Effector memory CD8-positive, alpha-beta T cell (primary cell): ENCODE measurements around the gene SNPH.
"Not testable (repeated sequence)": the region's sequence is repeated elsewhere in the genome, so short reads cannot be mapped to it uniquely, and the experiment has no call there.

Experiments used
- ATAC-seq: fragments of 150-1000 bp; cut with Tn5 transposase; replicated peaks from 2 replicates; pipeline ENCODE4 v1.10.0; 2021; ENCODE audit warnings: mild to moderate bottlenecking, moderate library complexity
- DNase-seq, 3 experiments: peaks; one replicate each; pipeline ENCODE4 v3.0.0; 2021
- H3K27ac Mint-ChIP-seq, 2 donors: one replicate each; pipeline ENCODE4 v1.8.0; 2022; ENCODE audit warnings: mild to moderate bottlenecking in 2 of 2, mixed read lengths in 2 of 2, moderate library complexity in 2 of 2
- H3K27me3 Mint-ChIP-seq, 2 donors: one replicate each; pipeline ENCODE4 v1.8.0; 2022; ENCODE audit warnings: mixed read lengths in 2 of 2
- H3K36me3 Mint-ChIP-seq: one replicate; pipeline ENCODE4 v1.8.0; 2022; ENCODE audit warnings: mild to moderate bottlenecking, moderate library complexity, mixed read lengths; ENCODE audit not compliant: insufficient read depth
- H3K4me1 Mint-ChIP-seq, 2 donors: one replicate each; pipeline ENCODE4 v1.8.0; 2022; ENCODE audit warnings: low read depth in 2 of 2, mixed read lengths in 2 of 2
- H3K4me3 Mint-ChIP-seq, 2 donors: one replicate each; pipeline ENCODE4 v1.8.0; 2022; ENCODE audit warnings: mild to moderate bottlenecking in 2 of 2, mixed read lengths in 2 of 2, moderate library complexity in 2 of 2
- H3K9me3 Mint-ChIP-seq, 2 donors: one replicate each; pipeline ENCODE4 v1.8.0; 2022; ENCODE audit warnings: mixed read lengths in 2 of 2

Gene SNPH

GRCh38 chr20:1343446-1344124, 77.5 kb downstream of the SNPH start:
- DNase-seq, H3K27ac Mint-ChIP-seq, H3K27me3 Mint-ChIP-seq, H3K9me3 Mint-ChIP-seq, H3K4me3 Mint-ChIP-seq, H3K36me3 Mint-ChIP-seq, ATAC-seq: not testable (repeated sequence)
- peaks cover 7 to 16% of the 10 kb centered on the region in 2 donors for H3K4me1 Mint-ChIP-seq

- no peaks in the 10 kb centered on the region for H3K36me3 Mint-ChIP-seq
- ATAC-seq: no peak
- H3K4me3 Mint-ChIP-seq: no peak overlapping the region
- H3K27me3 Mint-ChIP-seq: no peaks in the 10 kb centered on the region
- DNase-seq: no peak
- no peaks in the 10 kb centered on the region for H3K9me3 Mint-ChIP-seq
- H3K4me1 Mint-ChIP-seq: peaks cover 7 to 16% of the 10 kb centered on the region in 2 donors
- H3K27ac Mint-ChIP-seq: no peak overlapping the region
These were observed 79.1 kb downstream of the SNPH start for GRCh38 chr20:1345030-1345755.

DNA sequence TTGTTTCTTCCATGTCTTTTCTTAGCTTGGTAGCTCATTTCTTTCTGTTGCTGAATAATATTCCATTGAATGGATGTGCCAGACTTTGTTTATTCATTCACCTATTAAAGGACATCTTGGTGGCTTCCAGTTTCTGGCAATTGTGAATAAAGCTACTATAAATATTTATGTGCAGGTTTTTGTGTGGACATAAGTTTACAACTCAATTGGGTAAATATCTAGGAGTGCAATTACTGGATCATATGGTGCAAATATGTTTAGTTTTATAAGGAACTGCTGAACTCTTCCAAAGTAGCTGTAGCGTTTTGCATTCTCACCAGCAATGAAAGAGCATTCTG, 79.6 kb downstream of the SNPH start:
- no peak overlapping the region for H3K27ac Mint-ChIP-seq
- H3K4me3 Mint-ChIP-seq: no peak overlapping the region
- ATAC-seq (no peak), DNase-seq (no peak)
- H3K9me3 Mint-ChIP-seq: no peaks in the 10 kb centered on the region
- H3K27me3 Mint-ChIP-seq: no peaks in the 10 kb centered on the region
- peaks cover 3% of the 10 kb centered on the region for H3K36me3 Mint-ChIP-seq
- peaks cover 7 to 16% of the 10 kb centered on the region in 2 donors for H3K4me1 Mint-ChIP-seq

GRCh38 chr20:1346315-1346969, 80.3 kb downstream of the SNPH start:
- DNase-seq: no peak
- H3K9me3 Mint-ChIP-seq: no peaks in the 10 kb centered on the region
- no peak overlapping the region for H3K4me3 Mint-ChIP-seq
- ATAC-seq: no peak
- H3K27ac Mint-ChIP-seq: peak overlapping the region in 1 of 2 donors; percentile 19
- H3K4me1 Mint-ChIP-seq: peaks cover 10 to 16% of the 10 kb centered on the region in 2 donors
- H3K36me3 Mint-ChIP-seq: peaks cover 10% of the 10 kb centered on the region
- no peaks in the 10 kb centered on the region for H3K27me3 Mint-ChIP-seq

GRCh38 chr20:1353956-1354355, 87.9 kb downstream of the SNPH start:
- DNase-seq (no peak), ATAC-seq (no peak)
- H3K4me3 Mint-ChIP-seq: no peak overlapping the region
- H3K36me3 Mint-ChIP-seq: peaks cover 38% of the 10 kb centered on the region
- peaks cover 8 to 23% of the 10 kb centered on the region in 2 donors for H3K4me1 Mint-ChIP-seq
- no peaks in the 10 kb centered on the region for H3K27me3 Mint-ChIP-seq
- H3K27ac Mint-ChIP-seq: no peak overlapping the region
- H3K9me3 Mint-ChIP-seq: no peaks in the 10 kb centered on the region

GRCh38 chr20:1357921-1358671, 92.0 kb downstream of the SNPH start:
- ATAC-seq (no peak), DNase-seq (no peak)
- Mint-ChIP-seq H3K4me3 (peak overlapping the region in 1 of 2 donors; percentile 23), H3K9me3 (no peaks in the 10 kb centered on the region), H3K4me1 (peaks cover 8 to 16% of the 10 kb centered on the region in 2 donors), H3K27ac (no peak overlapping the region), H3K36me3 (peaks cover 25% of the 10 kb centered on the region), H3K27me3 (no peaks in the 10 kb centered on the region)
